NCI-H748 (cell line): Measurements from ENCODE around the gene BMP7.

ENCODE experiments used
- DNase-seq: peaks from one replicate; lab custom pipeline; 2025; ENCODE audit not compliant: unreplicated experiment; lab: John Stamatoyannopoulos, UW

The BMP7 gene

GRCh38 chr20:57155415-57155814, 111.0 kb downstream of the BMP7 start:
- no peak for DNase-seq

GRCh38 chr20:57153238-57153905, 113.1 kb downstream of the BMP7 start:
- DNase-seq, result no peak

GRCh38 chr20:57152557-57152956, 113.9 kb downstream of the BMP7 start:
- DNase-seq, result no peak

GRCh38 chr20:57150559-57150958, 115.9 kb downstream of the BMP7 start:
- DNase-seq, result no peak

- no peak for DNase-seq
Observed at GRCh38 chr20:57148263-57148662, 118.2 kb downstream of the BMP7 start.

GRCh38 chr20:57147185-57147584, 119.3 kb downstream of the BMP7 start:
- no peak for DNase-seq

- no peak for DNase-seq
Observed at GRCh38 chr20:57146155-57146554, 120.3 kb downstream of the BMP7 start.

GRCh38 chr20:57145089-57145631, 121.3 kb downstream of the BMP7 start:
- DNase-seq, result no peak

- no peak for DNase-seq
Observed at GRCh38 chr20:57143173-57143572, 123.3 kb downstream of the BMP7 start.

- DNase-seq, result no peak
Observed at GRCh38 chr20:57142667-57143066, 123.8 kb downstream of the BMP7 start.

- DNase-seq, result no peak
Observed at GRCh38 chr20:57141492-57141891, 124.9 kb downstream of the BMP7 start.

- DNase-seq, result no peak
Observed at GRCh38 chr20:57140416-57140965, 126.0 kb downstream of the BMP7 start.

GRCh38 chr20:57139342-57140093, 126.9 kb downstream of the BMP7 start:
- DNase-seq, result no peak

- no peak for DNase-seq
Observed at GRCh38 chr20:57138198-57138995, 128.0 kb downstream of the BMP7 start.

GRCh38 chr20:57137676-57138075, 128.8 kb downstream of the BMP7 start:
- no peak for DNase-seq

- DNase-seq, result no peak
Observed at GRCh38 chr20:57136734-57137133, 129.7 kb downstream of the BMP7 start.

- DNase-seq, result no peak
Observed at GRCh38 chr20:57135875-57136274, 130.6 kb downstream of the BMP7 start.

GRCh38 chr20:57134804-57135203, 131.6 kb downstream of the BMP7 start:
- no peak for DNase-seq

- DNase-seq, result no peak
Observed at GRCh38 chr20:57133926-57134650, 132.4 kb downstream of the BMP7 start.

GRCh38 chr20:57131601-57132391, 134.6 kb downstream of the BMP7 start:
- DNase-seq, result no peak
